Endometrium (tissue), 2 donors: Measurements from ENCODE around the gene C1QTNF4.
"Not testable (repeated sequence)": the region's sequence is repeated elsewhere in the genome, so short reads cannot be mapped to it uniquely, and the experiment has no call there.

Experiments
- FAIRE-seq: peaks from 2 replicates; lab custom pipeline; 2012; peaks lifted over from hg19 to GRCh38; lab: Jason Lieb, UNC
- donor health status: control.
- donor health status: control.

C1QTNF4 gene

DNA sequence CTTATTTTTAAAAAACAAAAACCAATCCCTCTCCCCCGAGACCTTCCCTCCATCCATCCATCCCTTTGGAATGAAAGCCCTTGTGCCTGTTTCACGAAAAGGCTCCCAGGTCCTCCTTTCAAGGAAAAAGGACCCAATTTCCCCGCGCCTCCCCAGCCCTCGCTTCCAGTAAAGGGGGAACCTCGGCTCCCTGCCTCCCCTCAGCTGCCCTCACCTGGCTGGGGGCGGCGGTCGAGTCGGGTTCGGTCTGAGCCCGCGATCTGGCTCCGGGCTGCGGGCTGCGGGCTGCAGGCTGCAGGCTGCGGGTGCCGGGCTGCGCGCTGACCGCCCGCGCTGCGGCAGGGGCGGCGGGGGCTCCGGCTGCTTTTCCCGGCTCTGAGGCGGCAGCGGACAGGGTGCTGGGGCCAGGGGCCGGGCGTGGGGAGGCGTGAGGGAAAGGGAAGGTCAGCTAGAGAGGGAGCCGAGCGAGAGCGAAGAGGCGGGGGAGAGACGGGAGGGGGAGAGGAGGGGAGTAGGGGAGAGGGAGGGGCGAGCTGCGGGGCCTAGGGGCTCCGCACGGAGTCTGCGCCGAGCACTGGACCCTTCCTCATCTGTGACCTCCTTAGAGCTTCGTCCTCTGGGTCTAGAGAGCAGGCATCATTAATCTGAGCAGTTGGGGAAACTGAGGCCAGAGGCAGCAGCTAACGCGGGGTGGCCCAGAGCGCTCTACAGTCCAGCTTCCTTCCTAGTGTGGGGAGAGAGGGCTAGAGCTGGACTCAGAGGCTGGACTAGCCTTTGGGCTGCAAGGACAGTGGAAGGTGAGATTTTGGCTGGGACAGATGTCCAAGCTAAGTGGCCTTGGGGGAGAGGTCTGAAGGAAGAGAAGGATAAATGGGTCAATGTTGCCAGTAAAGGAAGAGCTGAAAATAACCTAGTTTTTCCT is at the start of gene C1QTNF4:
Gene C1QTNF4 (minus strand): TSS at position 478 of the 922 bp plus-strand sequence. CDS start 3,601 bp downstream, outside the sequence.
- FAIRE-seq: no peak

GRCh38 chr11:47642099-47642855 is 48.1 kb upstream of the C1QTNF4 start, which contains the start of gene MTCH2:
TSS of gene MTCH2 (minus strand) at chr11:47642559. CDS start at chr11:47642465, 94 bp downstream.
- no peak for FAIRE-seq

DNA sequence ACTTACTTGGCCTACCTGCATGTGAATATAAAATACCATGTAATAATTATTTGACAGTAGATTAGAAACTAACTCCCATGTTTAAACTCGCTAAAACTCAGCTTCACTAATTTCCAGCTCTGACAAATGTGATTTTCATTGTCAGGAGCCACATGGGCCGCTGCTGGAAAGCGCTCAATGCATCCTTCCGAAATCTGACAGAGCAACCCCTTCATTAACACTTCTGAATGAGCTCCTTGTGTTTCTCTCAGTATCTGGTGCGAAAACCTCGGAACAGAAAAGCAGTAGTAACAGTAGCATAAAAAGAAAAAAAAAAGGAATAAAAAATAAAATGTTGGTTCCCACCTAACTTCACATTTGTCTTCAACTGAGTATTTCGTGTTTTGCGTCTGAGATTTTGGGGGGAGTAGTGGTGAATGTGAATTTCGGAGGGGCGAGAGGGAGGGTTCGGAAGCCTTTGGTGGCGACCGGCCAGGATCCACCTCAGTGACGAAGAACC is 47.4 kb upstream of the C1QTNF4 start:
- FAIRE-seq: no peak

DNA sequence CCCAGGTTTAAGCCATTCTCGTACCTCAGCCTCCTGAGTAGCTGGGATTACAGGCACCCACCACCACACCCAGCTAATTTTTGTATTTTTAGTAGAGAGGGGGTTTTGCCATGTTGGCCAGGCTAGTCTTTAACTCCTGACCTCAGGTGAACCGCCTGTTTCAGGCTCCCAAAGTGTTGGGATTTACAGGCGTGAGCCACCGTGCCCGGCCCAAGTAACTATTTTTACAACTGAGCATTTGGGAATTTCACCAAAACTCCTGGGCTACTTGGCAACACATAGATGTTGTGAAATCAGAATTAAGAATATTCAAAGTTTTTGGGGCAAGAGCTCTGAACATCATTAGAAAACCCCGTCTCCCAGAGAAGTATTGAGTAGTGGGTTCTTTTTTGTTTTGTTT is 46.3 kb upstream of the C1QTNF4 start:
- FAIRE-seq: not testable (repeated sequence)

- not testable (repeated sequence) for FAIRE-seq
Observed at GRCh38 chr11:47636331-47636730, 42.1 kb upstream of the C1QTNF4 start.

- FAIRE-seq: no peak
Observed at GRCh38 chr11:47631473-47631872, 37.3 kb upstream of the C1QTNF4 start.

- FAIRE-seq: no peak
Observed at GRCh38 chr11:47628026-47628425, 33.8 kb upstream of the C1QTNF4 start.

- no peak for FAIRE-seq
Observed at GRCh38 chr11:47626234-47626633, 32.0 kb upstream of the C1QTNF4 start.

GRCh38 chr11:47620836-47621378 is 26.7 kb upstream of the C1QTNF4 start:
- no peak for FAIRE-seq

DNA sequence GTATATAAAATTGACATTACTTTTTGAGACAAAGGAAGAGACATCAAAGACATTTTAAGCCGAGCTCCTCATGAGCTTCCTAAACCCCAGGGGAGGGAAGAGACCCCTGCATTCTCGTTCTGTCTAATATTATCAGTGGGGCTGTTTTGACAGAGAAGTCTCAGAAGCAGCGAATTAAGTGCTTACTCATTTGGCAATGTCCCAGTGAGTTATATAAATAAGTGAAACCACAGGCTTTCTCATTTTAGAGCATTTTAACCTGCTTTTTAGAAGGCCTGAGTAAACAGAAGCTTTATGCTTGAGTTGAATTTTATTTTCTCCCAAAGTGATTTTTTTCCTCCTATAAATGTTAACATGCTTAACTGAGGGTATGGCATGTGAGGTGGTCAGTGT is 23.2 kb upstream of the C1QTNF4 start:
- no peak for FAIRE-seq

DNA sequence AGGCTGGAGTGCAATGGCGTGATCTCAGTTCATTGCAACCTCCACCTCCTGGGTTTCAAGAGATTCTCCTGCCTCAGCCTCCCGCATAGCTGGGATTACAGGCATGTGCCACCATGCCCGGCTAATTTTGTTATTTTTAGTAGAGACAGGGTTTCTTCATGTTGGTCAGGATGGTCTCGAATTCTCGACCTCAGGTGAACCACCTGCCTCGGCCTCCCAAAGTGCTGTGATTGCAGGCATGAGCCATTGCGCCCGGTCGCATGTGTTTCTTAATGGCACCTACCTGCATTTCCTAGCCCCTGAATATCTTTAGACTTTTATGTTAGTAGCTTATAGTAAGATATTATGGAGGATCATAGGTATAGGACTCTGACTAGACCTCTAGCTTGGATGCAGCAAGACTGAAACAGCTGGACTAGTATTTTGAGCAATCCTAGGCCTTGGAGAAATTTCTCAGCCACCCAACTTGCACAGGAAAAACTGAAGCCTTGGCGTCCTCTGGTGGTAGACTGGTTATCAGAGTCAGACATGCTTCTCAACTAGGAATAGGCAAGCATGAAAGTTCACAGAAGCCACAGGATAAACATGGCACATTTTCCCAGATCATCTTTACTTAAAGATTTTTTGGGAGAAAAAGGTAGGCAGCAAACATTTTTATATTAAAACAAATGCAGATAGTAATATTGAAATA is 22.7 kb upstream of the C1QTNF4 start:
- no peak for FAIRE-seq

GRCh38 chr11:47615249-47615648 is 21.0 kb upstream of the C1QTNF4 start:
- no peak for FAIRE-seq

DNA sequence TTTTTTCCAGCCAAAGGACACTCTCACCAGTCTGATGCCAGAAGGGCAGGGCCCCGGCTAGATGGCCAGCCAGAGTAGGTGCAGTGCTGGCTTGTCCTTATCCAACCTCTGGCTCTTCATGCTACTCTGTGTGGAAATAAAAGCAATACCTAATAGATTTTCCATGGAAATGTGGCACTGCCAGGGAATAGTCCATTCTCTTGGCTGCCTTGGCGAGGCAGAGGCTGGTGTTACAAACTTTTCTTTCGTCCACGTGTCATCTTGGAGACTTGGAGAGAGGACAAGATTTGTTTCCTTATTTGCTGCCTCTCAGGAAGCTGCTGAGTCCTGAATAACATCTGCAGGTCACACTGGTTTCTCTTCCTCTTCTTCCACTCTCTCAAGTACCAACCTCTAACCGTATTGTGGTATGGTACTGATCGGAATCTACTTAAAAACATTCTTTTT is 17.2 kb upstream of the C1QTNF4 start:
- no peak for FAIRE-seq

DNA sequence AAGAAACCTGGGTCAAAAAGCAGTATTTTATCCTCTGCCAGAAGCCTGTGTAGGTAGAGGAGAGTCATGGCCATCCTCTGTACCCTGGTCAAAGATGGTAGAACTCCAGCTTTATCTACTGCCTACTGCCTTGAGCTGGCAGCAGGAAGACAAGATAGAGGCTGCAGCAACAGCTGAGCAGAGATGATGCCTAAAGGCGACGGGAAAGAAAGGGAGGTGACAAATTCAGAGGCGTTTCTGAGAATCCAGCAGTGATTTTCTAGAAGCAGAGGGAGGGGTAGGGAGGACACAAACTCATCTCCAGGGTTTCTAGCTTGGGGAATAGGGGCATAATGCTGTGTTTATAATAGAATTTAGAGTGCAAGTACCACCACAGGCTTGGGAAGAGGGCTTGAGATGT is 15.5 kb upstream of the C1QTNF4 start:
- no peak for FAIRE-seq

DNA sequence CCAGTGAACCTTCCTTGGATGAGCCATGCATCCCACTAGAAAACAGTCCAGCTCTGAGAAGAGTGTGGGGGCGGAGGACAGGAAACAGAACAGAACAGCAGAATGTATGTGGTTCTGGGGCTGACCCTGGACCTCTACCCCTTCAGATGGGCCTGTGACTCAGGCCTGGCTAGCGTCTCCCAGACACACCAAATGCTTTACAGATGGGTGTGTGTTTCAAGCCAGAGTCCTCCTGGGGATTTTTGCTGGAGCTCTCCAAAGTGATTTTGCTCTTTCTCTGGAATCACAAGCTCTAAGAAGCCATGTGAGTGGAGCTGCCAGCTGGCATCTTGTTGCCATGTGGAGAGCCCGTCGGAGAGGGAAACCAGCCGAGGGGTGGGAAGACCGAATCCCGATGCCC is 13.2 kb upstream of the C1QTNF4 start:
- no peak for FAIRE-seq

- FAIRE-seq: no peak
Observed at GRCh38 chr11:47606731-47607130, 12.5 kb upstream of the C1QTNF4 start.

- no peak for FAIRE-seq
Observed at GRCh38 chr11:47605921-47606320, 11.7 kb upstream of the C1QTNF4 start.

DNA sequence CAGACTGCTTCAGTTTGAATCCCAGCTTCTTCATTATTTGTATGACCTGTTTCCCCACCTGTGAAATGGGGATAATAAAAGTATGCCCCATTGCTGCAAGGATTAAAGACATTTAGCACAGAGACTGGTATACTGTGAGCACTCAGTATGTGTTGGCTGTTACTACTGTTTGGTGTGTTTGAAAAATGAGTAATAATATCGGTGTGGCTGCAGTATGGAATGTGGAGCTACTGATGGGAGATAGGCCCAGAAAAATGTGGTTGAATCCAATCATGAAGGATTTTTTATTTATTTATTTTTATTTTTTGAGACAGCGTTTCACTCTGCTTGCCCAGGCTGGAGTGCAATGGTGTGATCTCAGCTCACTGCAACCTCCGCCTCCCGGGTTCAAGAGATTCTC is 9.1 kb upstream of the C1QTNF4 start:
- no peak for FAIRE-seq

- FAIRE-seq: no peak
Observed at GRCh38 chr11:47599902-47600301, 5.7 kb upstream of the C1QTNF4 start.

DNA sequence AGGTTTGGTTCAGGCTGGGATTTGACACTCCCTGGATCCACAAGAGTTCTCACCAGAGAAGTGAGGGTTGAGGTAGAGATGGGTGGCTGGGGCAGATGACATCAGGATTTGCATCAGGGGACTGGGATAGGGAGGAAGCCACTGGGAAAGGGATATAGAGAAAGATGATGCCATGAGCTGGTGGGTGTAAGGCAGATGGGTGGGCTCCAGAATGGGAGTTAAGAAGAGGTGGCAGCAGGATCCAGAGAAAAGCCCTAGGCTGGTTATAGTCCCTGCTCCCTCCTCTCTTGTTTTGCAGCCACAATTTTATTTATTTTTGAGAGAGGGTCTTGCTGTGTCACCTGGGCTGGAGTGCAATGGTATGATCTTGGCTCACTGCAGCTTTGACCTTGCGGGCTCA is 1.8 kb upstream of the C1QTNF4 start:
- no peak for FAIRE-seq

- no peak for FAIRE-seq
Observed at GRCh38 chr11:47595029-47595428, 818 bp upstream of the C1QTNF4 start.

GRCh38 chr11:47593492-47593933 is 698 bp downstream of the C1QTNF4 start:
- FAIRE-seq: no peak
